ENCODE measurements around the gene PTEN.

DNA sequence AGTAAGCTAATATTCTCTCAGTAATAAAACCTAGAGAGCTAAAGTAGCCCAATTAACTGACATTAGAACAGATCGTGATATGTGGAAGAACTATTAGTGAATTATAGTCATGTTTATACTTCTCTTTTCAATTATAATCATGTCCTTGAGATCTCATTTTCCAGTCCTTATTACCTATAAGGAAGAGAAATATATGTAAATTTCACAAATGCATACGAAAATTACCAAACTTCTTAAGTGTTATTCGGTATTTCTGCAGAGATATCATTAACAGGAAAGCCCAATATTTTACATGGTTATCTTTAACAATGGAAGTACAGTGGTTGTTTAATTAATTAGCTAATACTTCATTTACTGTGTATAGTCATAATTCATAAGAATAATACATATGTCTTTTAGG lies 110.7 kb downstream of the PTEN start:
- TF ChIP-seq, protein P1, sequence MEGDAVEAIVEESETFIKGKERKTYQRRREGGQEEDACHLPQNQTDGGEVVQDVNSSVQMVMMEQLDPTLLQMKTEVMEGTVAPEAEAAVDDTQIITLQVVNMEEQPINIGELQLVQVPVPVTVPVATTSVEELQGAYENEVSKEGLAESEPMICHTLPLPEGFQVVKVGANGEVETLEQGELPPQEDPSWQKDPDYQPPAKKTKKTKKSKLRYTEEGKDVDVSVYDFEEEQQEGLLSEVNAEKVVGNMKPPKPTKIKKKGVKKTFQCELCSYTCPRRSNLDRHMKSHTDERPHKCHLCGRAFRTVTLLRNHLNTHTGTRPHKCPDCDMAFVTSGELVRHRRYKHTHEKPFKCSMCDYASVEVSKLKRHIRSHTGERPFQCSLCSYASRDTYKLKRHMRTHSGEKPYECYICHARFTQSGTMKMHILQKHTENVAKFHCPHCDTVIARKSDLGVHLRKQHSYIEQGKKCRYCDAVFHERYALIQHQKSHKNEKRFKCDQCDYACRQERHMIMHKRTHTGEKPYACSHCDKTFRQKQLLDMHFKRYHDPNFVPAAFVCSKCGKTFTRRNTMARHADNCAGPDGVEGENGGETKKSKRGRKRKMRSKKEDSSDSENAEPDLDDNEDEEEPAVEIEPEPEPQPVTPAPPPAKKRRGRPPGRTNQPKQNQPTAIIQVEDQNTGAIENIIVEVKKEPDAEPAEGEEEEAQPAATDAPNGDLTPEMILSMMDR (conservative IDR thresholded peaks at IDR 0.05; ENCODE audit: low read length) = no peak
- TF ChIP-seq EZH2phosphoT487 (IDR thresholded peaks at IDR 0.05; ENCODE audit: borderline replicate concordance) = no peak
